GM23338 (cell line): Measurements from ENCODE around the gene PPP6R2. TPM values are rescaled to one million over a fixed set of nuclear protein-coding genes. Genes with fewer than 3 reads are reported as not detected.
"Not testable (repeated sequence)": the region's sequence is repeated elsewhere in the genome, so short reads cannot be mapped to it uniquely, and the experiment has no call there.

ENCODE experiments used
- ATAC-seq: fragments of 200-7000 bp; cut with Tn5 transposase; 3 replicates; pipeline ENCODE4 v1.9.1; 2020
- DNase-seq: peaks from one replicate; pipeline ENCODE4 v3.0.0-alpha.2; 2015; ENCODE audit warnings: low spot score
- H2AFZ ChIP-seq: fragments of 200-600 bp; sonication (generic); 2 replicates; pipeline ENCODE4 v1.8.0; 2016; ENCODE audit warnings: antibody characterized with exemption, mild to moderate bottlenecking, moderate library complexity
- H3F3A ChIP-seq: fragments of 200-600 bp; sonication (generic); replicated peaks from 2 replicates; pipeline ENCODE4 v1.8.0; 2017; ENCODE audit warnings: antibody characterized with exemption, mixed run types, low read depth
- H3K27ac ChIP-seq: fragments of 200-600 bp; sonication (generic); 2 replicates; pipeline ENCODE4 v1.6.1; 2016; ENCODE audit warnings: low read depth
- H3K27me3 ChIP-seq: fragments of 200-600 bp; sonication (generic); 2 replicates; pipeline ENCODE4 v1.8.0; 2016; ENCODE audit warnings: mild to moderate bottlenecking, mixed run types, moderate library complexity; ENCODE audit not compliant: insufficient read depth
- H3K36me3 ChIP-seq: fragments of 200-600 bp; sonication (generic); 2 replicates; pipeline ENCODE4 v1.8.0; 2016; ENCODE audit warnings: mild to moderate bottlenecking; ENCODE audit not compliant: insufficient read depth
- H3K4me1 ChIP-seq: fragments of 200-600 bp; sonication (generic); 2 replicates; pipeline ENCODE4 v1.8.0; 2016; ENCODE audit warnings: mild to moderate bottlenecking, moderate library complexity; ENCODE audit not compliant: insufficient read depth
- H3K4me2 ChIP-seq: fragments of 200-600 bp; sonication (generic); 2 replicates; pipeline ENCODE4 v1.7.1; 2017; ENCODE audit warnings: mixed run types
- H3K4me3 ChIP-seq: fragments of 200-600 bp; sonication (generic); 2 replicates; pipeline ENCODE4 v1.6.1; 2016; ENCODE audit warnings: mixed run types
- H3K79me2 ChIP-seq: fragments of 200-600 bp; sonication (generic); replicated peaks from 2 replicates; pipeline ENCODE4 v1.8.0; 2017; ENCODE audit warnings: mild to moderate bottlenecking; ENCODE audit not compliant: insufficient read depth
- H3K9me2 ChIP-seq: fragments of 200-600 bp; sonication (generic); 2 replicates; pipeline ENCODE4 v1.8.0; 2017; ENCODE audit not compliant: insufficient read depth
- H4K20me1 ChIP-seq: fragments of 200-600 bp; sonication (generic); replicated peaks from 2 replicates; pipeline ENCODE4 v1.8.0; 2017; ENCODE audit warnings: mild to moderate bottlenecking; ENCODE audit not compliant: insufficient read depth
- H3K27ac Mint-ChIP-seq: 2 replicates; pipeline ENCODE4 v1.8.0; 2020; ENCODE audit warnings: inconsistent platforms, mild to moderate bottlenecking, moderate library complexity, mixed read lengths
- H3K27me3 Mint-ChIP-seq: 3 replicates; pipeline ENCODE4 v1.8.0; 2022; ENCODE audit warnings: low read depth, mild to moderate bottlenecking, moderate library complexity, mixed read lengths, inconsistent platforms; ENCODE audit not compliant: insufficient read depth, poor library complexity
- H3K36me3 Mint-ChIP-seq: 3 replicates; pipeline ENCODE4 v1.8.0; 2021; ENCODE audit warnings: low read depth, mild to moderate bottlenecking, inconsistent platforms, moderate library complexity, mixed read lengths
- H3K4me1 Mint-ChIP-seq: 3 replicates; pipeline ENCODE4 v1.8.0; 2020; ENCODE audit warnings: mild to moderate bottlenecking, inconsistent platforms, mixed read lengths
- H3K4me3 Mint-ChIP-seq: 3 replicates; pipeline ENCODE4 v1.8.0; 2021; ENCODE audit warnings: moderate library complexity, mild to moderate bottlenecking, inconsistent platforms, mixed read lengths
- H3K9me3 Mint-ChIP-seq: 3 replicates; pipeline ENCODE4 v1.8.0; 2020; ENCODE audit warnings: moderate library complexity, mild to moderate bottlenecking, inconsistent platforms, mixed read lengths
- CTCF ChIP-seq, 2 experiments: fragments of 200-600 bp in 1 of 2; sonication (generic) in 1 of 2; conservative IDR thresholded peaks; 2 replicates each; pipeline versions ENCODE4 v1.5.1 to v1.6.1; 2016 to 2017; ENCODE audit warnings: antibody characterized with exemption in 2 of 2, low read depth in 2 of 2, mild to moderate bottlenecking in 2 of 2, moderate library complexity in 1 of 2
- EZH2 ChIP-seq: fragments of 200-600 bp; sonication (generic); IDR thresholded peaks from one replicate; pipeline ENCODE4 v1.8.0; 2017; ENCODE audit warnings: antibody characterized with exemption, mild to moderate bottlenecking, low read depth; ENCODE audit not compliant: unreplicated experiment
- EZH2phosphoT487 ChIP-seq: fragments of 200-600 bp; sonication (generic); IDR thresholded peaks from one replicate; pipeline ENCODE4 v1.8.1; 2018; ENCODE audit warnings: antibody characterized with exemption; ENCODE audit not compliant: unreplicated experiment
- JUNB ChIP-seq: IDR thresholded peaks from one replicate; pipeline ENCODE4 v1.6.1; 2016; ENCODE audit warnings: antibody characterized with exemption; ENCODE audit not compliant: unreplicated experiment
- POLR2AphosphoS5 ChIP-seq: IDR thresholded peaks from 2 replicates; pipeline ENCODE4 v1.6.1; 2016; ENCODE audit warnings: antibody characterized with exemption, low read depth
- STAT1 ChIP-seq: IDR thresholded peaks from one replicate; pipeline ENCODE4 v1.6.1; 2016; ENCODE audit warnings: antibody characterized with exemption; ENCODE audit not compliant: unreplicated experiment
- ZNF114 ChIP-seq: fragments of 250-450 bp; sonication (Bioruptor Pico); IDR thresholded peaks from 2 replicates; pipeline ENCODE4 v1.5.0; 2020; ENCODE audit warnings: mild to moderate bottlenecking, moderate library complexity
- ZNF331 ChIP-seq: fragments of 250-450 bp; sonication (Bioruptor Pico); IDR thresholded peaks from 2 replicates; pipeline ENCODE4 v1.5.0; 2020; ENCODE audit warnings: low read depth, mild to moderate bottlenecking, moderate library complexity
- ZNF462 ChIP-seq: fragments of 250-450 bp; sonication (Bioruptor Pico); IDR thresholded peaks from 2 replicates; pipeline ENCODE4 v1.5.0; 2020; ENCODE audit warnings: mild to moderate bottlenecking, moderate library complexity
- polyA plus RNA-seq: library from polyadenylated mRNA; unstranded; fragments of >200 nt; fragmentation: Nextera tagmentation; extraction: Ambion mirVana; gene quantifications from 2 replicates; pipeline ENCODE4 v1.2.1, GENCODE V29; 2016
- total RNA-seq: library from RNA; depleted of rRNA; stranded (reverse); fragments of >200 nt; shearing (Covaris generic); gene quantifications from 2 replicates; pipeline ENCODE4 v1.2.3, GENCODE V29; 2014
- TF ChIP-seq, protein P1 (sequence below): IDR thresholded peaks from one replicate; pipeline ENCODE4 v1.6.1; 2018; ENCODE audit warnings: antibody characterized with exemption; ENCODE audit not compliant: unreplicated experiment

The PPP6R2 gene
- total and polyA plus RNA-seq, 2 experiments from 2014 or later = 11.9 to 45.8 TPM

- Mint-ChIP-seq H3K27me3 (peaks cover 3% of the 10 kb centered on the region), H3K36me3 (peaks cover 13% of the 10 kb centered on the region), H3K4me3 (no peak overlapping the region), H3K4me1 (no peaks in the 10 kb centered on the region; the same call in 2 of the 3 replicates), H3K9me3 (no peaks in the 10 kb centered on the region), H3K27ac (0 out of 2 replicates have a peak overlapping the region, but pooled peaks have one; percentile 45)
- no peaks in the 10 kb centered on the region for H3K27me3 ChIP-seq
- ATAC-seq = no peak
- H3K9me2 ChIP-seq = no peaks in the 10 kb centered on the region
- peaks cover 30% of the 10 kb centered on the region for H4K20me1 ChIP-seq
- no peak overlapping the region for H3K27ac ChIP-seq
- peaks cover 88% of the 10 kb centered on the region for H3K79me2 ChIP-seq
- H3K4me2 ChIP-seq = no peak overlapping the region
- no peak for TF ChIP-seq ZNF331
- no peak for TF ChIP-seq JUNB
- TF ChIP-seq POLR2AphosphoS5 = no peak
- TF ChIP-seq, protein P1, sequence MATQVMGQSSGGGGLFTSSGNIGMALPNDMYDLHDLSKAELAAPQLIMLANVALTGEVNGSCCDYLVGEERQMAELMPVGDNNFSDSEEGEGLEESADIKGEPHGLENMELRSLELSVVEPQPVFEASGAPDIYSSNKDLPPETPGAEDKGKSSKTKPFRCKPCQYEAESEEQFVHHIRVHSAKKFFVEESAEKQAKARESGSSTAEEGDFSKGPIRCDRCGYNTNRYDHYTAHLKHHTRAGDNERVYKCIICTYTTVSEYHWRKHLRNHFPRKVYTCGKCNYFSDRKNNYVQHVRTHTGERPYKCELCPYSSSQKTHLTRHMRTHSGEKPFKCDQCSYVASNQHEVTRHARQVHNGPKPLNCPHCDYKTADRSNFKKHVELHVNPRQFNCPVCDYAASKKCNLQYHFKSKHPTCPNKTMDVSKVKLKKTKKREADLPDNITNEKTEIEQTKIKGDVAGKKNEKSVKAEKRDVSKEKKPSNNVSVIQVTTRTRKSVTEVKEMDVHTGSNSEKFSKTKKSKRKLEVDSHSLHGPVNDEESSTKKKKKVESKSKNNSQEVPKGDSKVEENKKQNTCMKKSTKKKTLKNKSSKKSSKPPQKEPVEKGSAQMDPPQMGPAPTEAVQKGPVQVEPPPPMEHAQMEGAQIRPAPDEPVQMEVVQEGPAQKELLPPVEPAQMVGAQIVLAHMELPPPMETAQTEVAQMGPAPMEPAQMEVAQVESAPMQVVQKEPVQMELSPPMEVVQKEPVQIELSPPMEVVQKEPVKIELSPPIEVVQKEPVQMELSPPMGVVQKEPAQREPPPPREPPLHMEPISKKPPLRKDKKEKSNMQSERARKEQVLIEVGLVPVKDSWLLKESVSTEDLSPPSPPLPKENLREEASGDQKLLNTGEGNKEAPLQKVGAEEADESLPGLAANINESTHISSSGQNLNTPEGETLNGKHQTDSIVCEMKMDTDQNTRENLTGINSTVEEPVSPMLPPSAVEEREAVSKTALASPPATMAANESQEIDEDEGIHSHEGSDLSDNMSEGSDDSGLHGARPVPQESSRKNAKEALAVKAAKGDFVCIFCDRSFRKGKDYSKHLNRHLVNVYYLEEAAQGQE = no peak
- no peak for TF ChIP-seq ZNF462 (CRISPR knock-in tag)
- no peak for TF ChIP-seq CTCF (conservative IDR thresholded peaks at IDR 0.05; ENCODE audit: low read depth in 2 of 2)
- TF ChIP-seq STAT1 = no peak
- TF ChIP-seq ZNF114 (CRISPR knock-in tag) = no peak
- TF ChIP-seq EZH2 = no peak
- no peak for TF ChIP-seq EZH2phosphoT487
- no peaks in the 10 kb centered on the region for H3K4me1 ChIP-seq
- no peaks in the 10 kb centered on the region for H3K36me3 ChIP-seq
- DNase-seq = no peak
- no peaks in the 10 kb centered on the region for H3F3A ChIP-seq
- H3K4me3 ChIP-seq = no peak overlapping the region
- no peak overlapping the region for H2AFZ ChIP-seq
Measured at GRCh38 chr22:50363166-50363802, 20.2 kb downstream of the PPP6R2 start.

- ATAC-seq, H3K27ac ChIP-seq, H3K4me1 Mint-ChIP-seq, H2AFZ ChIP-seq, H3K4me2 ChIP-seq, H3F3A ChIP-seq, H3K27ac Mint-ChIP-seq, H3K4me3 Mint-ChIP-seq, H3K4me1 ChIP-seq, H3K4me3 ChIP-seq, H3K36me3 ChIP-seq, H3K9me2 ChIP-seq, H3K9me3 Mint-ChIP-seq, DNase-seq, H3K27me3 Mint-ChIP-seq, H3K27me3 ChIP-seq: not testable (repeated sequence)
- peaks cover 16% of the 10 kb centered on the region for H3K36me3 Mint-ChIP-seq
- peaks cover 26% of the 10 kb centered on the region for H4K20me1 ChIP-seq
- peaks cover 86% of the 10 kb centered on the region for H3K79me2 ChIP-seq
Measured at GRCh38 chr22:50363803-50364194, 20.7 kb downstream of the PPP6R2 start.
